Lung (tissue), 16 donors: ENCODE results near the gene HPS3. TPM values are rescaled to one million over a fixed set of nuclear protein-coding genes. Genes with fewer than 3 reads are reported as not detected.

Source experiments
- ATAC-seq: fragments of 200-7000 bp; cut with Tn5 transposase; one replicate; pipeline ENCODE4 v1.9.1; 2020; ENCODE audit warnings: moderate number of reproducible peaks; ENCODE audit not compliant: insufficient read depth, low FRiP score
- DNase-seq, 3 donors: peaks; one replicate each; pipeline ENCODE4 v3.0.0-alpha.2; 2013 to 2017
- H3K27ac ChIP-seq, 2 donors: one replicate each; pipeline ENCODE4 v1.5.1; 2013; ENCODE audit warnings: mild to moderate bottlenecking in 2 of 2, moderate library complexity in 2 of 2, control low read depth in 1 of 2, inconsistent platforms in 1 of 2, low read depth in 1 of 2, low read length in 1 of 2
- H3K27me3 ChIP-seq, 3 donors: one replicate each; pipeline ENCODE4 v1.5.1; 2013; ENCODE audit warnings: low read length in 2 of 3; ENCODE audit not compliant: control insufficient read depth in 3 of 3, insufficient read depth in 3 of 3
- H3K36me3 ChIP-seq, 4 donors: one replicate each; pipeline ENCODE4 v1.5.1; 2013; ENCODE audit warnings: low read length in 4 of 4, mild to moderate bottlenecking in 1 of 4, moderate library complexity in 1 of 4; ENCODE audit not compliant: control insufficient read depth in 4 of 4, insufficient read depth in 4 of 4
- H3K4me1 ChIP-seq, 5 donors: one replicate each; pipeline ENCODE4 v1.5.1; 2013; ENCODE audit warnings: low read length in 5 of 5, mild to moderate bottlenecking in 2 of 5, moderate library complexity in 1 of 5; ENCODE audit not compliant: control insufficient read depth in 5 of 5, insufficient read depth in 5 of 5
- H3K4me3 ChIP-seq: one replicate; pipeline ENCODE4 v1.5.1; 2013; ENCODE audit warnings: mild to moderate bottlenecking, control low read depth, moderate library complexity
- H3K9ac ChIP-seq, 2 donors: one replicate each; pipeline ENCODE4 v1.5.1; 2013; ENCODE audit warnings: low read length in 2 of 2, control low read depth in 1 of 2; ENCODE audit not compliant: insufficient read depth in 1 of 2
- H3K9me3 ChIP-seq, 4 donors: one replicate each; pipeline ENCODE4 v1.5.1; 2013; ENCODE audit warnings: low read length in 3 of 4, mild to moderate bottlenecking in 1 of 4, moderate library complexity in 1 of 4; ENCODE audit not compliant: control insufficient read depth in 4 of 4, insufficient read depth in 3 of 4
- WGBS, 2 donors: extraction: QIAGEN DNeasy Blood & Tissue Kit; methylation state at CpG; one replicate each; pipeline ENCODE4 v1.1.7; 2013; 5-methylcytosine and 5-hydroxymethylcytosine counted together
- long read RNA-seq, 5 donors: transcript quantifications; one replicate each; lab custom pipeline, GENCODE V29; 2026
- polyA plus RNA-seq, 2 donors: library from polyadenylated mRNA; stranded (reverse); fragments of 200-250 nt; gene quantifications; one replicate each; pipeline ENCODE4 v1.2.1, GENCODE V29; 2013
- total RNA-seq, 2 donors: library from RNA; depleted of rRNA in 1 of 2; stranded (reverse); fragments of >200 nt in 1 of 2; gene quantifications; one replicate each; pipeline ENCODE4 v1.2.1, GENCODE V29; 2014 to 2021
- TF ChIP-seq, protein P1 (sequence below): IDR thresholded peaks from 2 replicates; pipeline ENCODE4 v1.5.1; 2012; ENCODE audit warnings: mild to moderate bottlenecking; ENCODE audit errors: control extremely low read depth, extremely low read depth
- donor health status: control.
- donor health status: control.
- donor health status: Bipolar disorder and iron deficiency.
- donor health status: healthy.
- donor health status: DM: yes; HTN: yes; CAD: no.

The HPS3 gene
- total RNA-seq (10 to 100 TPM; 18.8 to 43.7 TPM), polyA plus RNA-seq (10 to 100 TPM in 1 of 2 donors, 1 to 10 TPM in 1; 9.3 to 13.1 TPM)
- long read RNA-seq, donor 1, full-length matches to known transcripts: 4 of 17 reads
- long read RNA-seq, donor 1, partial matches to known transcripts: 13 of 17 reads
- long read RNA-seq, donor 1, other reads (novel, unspliced or antisense): 0 of 17 reads
- long read RNA-seq, donor 2: 0 reads
- long read RNA-seq, donor 3, full-length matches to known transcripts: 3 of 3 reads
- long read RNA-seq, donor 3, partial matches to known transcripts: 0 of 3 reads
- long read RNA-seq, donor 3, other reads (novel, unspliced or antisense): 0 of 3 reads
- long read RNA-seq, donor 4, full-length matches to known transcripts: 1 of 1 reads
- long read RNA-seq, donor 4, partial matches to known transcripts: 0 of 1 reads
- long read RNA-seq, donor 4, other reads (novel, unspliced or antisense): 0 of 1 reads
- long read RNA-seq, donor 5, partial matches to known transcripts: 5 of 7 reads
- long read RNA-seq, donor 5, other reads (novel, unspliced or antisense): 0 of 7 reads

DNA sequence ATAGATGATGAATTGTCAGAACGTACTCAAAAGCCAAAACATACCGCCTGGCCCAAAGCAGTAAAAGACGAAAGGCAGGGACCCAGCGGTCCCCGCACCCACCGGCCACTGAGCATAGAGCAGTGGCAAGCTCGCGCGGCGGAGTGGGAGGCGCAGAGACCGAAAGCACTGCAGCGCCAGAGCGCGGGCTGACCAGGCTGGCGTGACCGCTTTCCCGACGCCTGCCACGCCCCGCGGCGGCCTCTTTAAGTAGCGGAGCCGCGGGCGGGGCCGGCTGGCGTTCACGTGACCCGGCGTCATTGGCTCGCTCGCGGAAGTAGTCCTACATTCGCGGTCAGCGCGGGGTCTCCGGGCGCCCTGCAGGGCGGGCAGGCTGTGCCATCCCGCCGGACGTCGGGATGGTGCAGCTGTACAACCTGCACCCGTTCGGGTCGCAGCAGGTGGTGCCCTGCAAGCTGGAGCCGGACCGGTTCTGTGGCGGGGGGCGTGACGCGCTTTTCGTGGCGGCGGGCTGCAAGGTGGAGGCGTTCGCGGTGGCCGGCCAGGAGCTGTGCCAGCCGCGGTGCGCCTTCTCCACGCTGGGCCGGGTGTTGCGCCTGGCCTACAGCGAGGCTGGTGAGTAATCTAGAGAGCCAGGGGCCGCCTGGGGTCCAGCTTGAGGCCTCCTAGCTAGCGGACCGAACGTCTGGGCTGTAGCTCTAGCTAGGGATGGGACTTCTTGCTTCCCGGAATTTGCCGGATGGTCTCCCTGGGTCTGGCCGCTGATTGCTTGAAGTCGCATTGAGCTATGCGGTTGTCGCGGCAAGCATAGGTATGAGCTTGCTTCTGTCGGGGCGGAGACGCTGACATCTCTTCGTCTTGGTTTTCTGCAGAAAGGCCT is at the start of gene HPS3:
Gene HPS3, plus strand, starts transcription at position 313 of the 880 bp plus-strand sequence. Its CDS starts 86 bp downstream, at position 399.
- DNase-seq: peak; percentile 92 to 97 (median 95)
- 0% methylated on average over 82 to 84 of the region's 84 CpGs for WGBS, 2 donors
- peak; percentile 93 for ATAC-seq
- H3K9ac ChIP-seq: peak within 1 kb of the TSS; percentile 50 to 92
- H3K27ac ChIP-seq: peak within 1 kb of the TSS; percentile 76 to 98
- no peaks in the 10 kb centered on the region for H3K27me3 ChIP-seq
- H3K36me3 ChIP-seq: peaks cover 0 to 2% (median under 1%) of the 10 kb centered on the region in 4 donors
- TF ChIP-seq, protein P1, sequence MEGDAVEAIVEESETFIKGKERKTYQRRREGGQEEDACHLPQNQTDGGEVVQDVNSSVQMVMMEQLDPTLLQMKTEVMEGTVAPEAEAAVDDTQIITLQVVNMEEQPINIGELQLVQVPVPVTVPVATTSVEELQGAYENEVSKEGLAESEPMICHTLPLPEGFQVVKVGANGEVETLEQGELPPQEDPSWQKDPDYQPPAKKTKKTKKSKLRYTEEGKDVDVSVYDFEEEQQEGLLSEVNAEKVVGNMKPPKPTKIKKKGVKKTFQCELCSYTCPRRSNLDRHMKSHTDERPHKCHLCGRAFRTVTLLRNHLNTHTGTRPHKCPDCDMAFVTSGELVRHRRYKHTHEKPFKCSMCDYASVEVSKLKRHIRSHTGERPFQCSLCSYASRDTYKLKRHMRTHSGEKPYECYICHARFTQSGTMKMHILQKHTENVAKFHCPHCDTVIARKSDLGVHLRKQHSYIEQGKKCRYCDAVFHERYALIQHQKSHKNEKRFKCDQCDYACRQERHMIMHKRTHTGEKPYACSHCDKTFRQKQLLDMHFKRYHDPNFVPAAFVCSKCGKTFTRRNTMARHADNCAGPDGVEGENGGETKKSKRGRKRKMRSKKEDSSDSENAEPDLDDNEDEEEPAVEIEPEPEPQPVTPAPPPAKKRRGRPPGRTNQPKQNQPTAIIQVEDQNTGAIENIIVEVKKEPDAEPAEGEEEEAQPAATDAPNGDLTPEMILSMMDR: no peak
- H3K9me3 ChIP-seq: no peaks in the 10 kb centered on the region
- peak within 1 kb of the TSS; percentile 94 for H3K4me3 ChIP-seq
- H3K4me1 ChIP-seq: peaks cover 0 to 22% (median 4%) of the 10 kb centered on the region in 5 donors

GRCh38 chr3:149080011-149080698 is 49.3 kb upstream of the HPS3 start:
- Histone ChIP-seq H3K4me1 (peaks cover under 1 to 6% (median 2%) of the 10 kb centered on the region in 5 donors), H3K36me3 (peaks cover 0 to 28% (median 9%) of the 10 kb centered on the region in 4 donors), H3K9me3 (no peaks in the 10 kb centered on the region), H3K27ac (no peak overlapping the region), H3K9ac (no peak overlapping the region), H3K4me3 (no peak overlapping the region), H3K27me3 (no peaks in the 10 kb centered on the region)
- DNase-seq (no peak), ATAC-seq (no peak)
- 83 to 90% methylated on average over 3 of the region's 3 CpGs for WGBS, 2 donors
- TF ChIP-seq, protein P1: no peak

GRCh38 chr3:149080699-149081091 is 48.7 kb upstream of the HPS3 start:
- 56 to 87% methylated on average over 2 of the region's 2 CpGs for WGBS, 2 donors
- H3K9ac ChIP-seq: no peak overlapping the region
- peaks cover 0 to 22% (median 8%) of the 10 kb centered on the region in 4 donors for H3K36me3 ChIP-seq
- H3K27me3 ChIP-seq: no peaks in the 10 kb centered on the region
- H3K9me3 ChIP-seq: no peaks in the 10 kb centered on the region
- H3K4me1 ChIP-seq: peaks cover 2 to 7% (median 3%) of the 10 kb centered on the region in 5 donors
- no peak overlapping the region for H3K4me3 ChIP-seq
- H3K27ac ChIP-seq: no peak overlapping the region
- DNase-seq: no peak
- TF ChIP-seq, protein P1: no peak
- ATAC-seq: no peak
